ENCODE results near the gene SLC35E2B. TPM values are rescaled to one million over a fixed set of nuclear protein-coding genes. Genes with fewer than 3 reads are reported as not detected.

Gene SLC35E2B
- total and polyA plus RNA-seq, 3 donors from 2014 or later = 25.9 to 50.0 (median 48.8) TPM

DNA sequence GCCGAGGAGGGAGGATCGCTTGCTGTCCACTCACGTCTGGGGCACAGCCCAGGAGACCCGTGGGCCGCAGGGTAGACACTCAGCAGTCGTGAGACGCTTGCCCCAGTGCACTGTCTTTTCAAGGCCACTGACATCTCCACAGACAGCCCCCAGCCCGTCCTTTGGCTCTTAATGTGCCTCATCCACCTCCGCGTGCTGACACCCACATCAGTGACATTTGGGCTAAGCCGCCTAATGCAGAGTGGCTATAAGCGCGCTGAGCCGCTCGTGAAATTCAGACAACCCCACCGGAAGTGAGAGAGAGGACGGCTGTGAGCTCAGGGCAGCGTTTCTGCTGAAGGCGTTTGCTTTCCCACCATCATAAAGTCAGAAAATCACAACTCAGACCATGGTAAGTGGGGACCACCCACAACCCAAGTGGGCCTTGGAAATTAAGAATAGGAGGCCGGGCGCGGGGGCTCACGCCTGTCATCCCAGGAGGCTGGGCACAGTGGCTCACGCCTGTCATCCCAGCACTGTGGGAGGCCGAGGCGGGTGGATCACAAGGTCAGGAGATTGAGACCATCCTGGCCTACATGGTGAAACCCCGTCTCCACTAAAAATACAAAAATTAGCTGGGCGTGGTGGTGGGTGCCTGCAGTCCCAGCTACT is 8.4 kb downstream of the SLC35E2B start:
- Histone ChIP-seq H3K4me1 (peaks cover 7% of the 10 kb centered on the region), H3K36me3 (ENCODE audit: low read depth, missing control alignments) (no peaks in the 10 kb centered on the region), H3K4me3 (no peak overlapping the region), H3K27me3 (no peaks in the 10 kb centered on the region), H3K9me3 (no peaks in the 10 kb centered on the region), H3K27ac (no peak overlapping the region)
- no peak for DNase-seq
- TF ChIP-seq POLR2A (IDR thresholded peaks at IDR 0.05) = no peak
- TF ChIP-seq, protein P1, sequence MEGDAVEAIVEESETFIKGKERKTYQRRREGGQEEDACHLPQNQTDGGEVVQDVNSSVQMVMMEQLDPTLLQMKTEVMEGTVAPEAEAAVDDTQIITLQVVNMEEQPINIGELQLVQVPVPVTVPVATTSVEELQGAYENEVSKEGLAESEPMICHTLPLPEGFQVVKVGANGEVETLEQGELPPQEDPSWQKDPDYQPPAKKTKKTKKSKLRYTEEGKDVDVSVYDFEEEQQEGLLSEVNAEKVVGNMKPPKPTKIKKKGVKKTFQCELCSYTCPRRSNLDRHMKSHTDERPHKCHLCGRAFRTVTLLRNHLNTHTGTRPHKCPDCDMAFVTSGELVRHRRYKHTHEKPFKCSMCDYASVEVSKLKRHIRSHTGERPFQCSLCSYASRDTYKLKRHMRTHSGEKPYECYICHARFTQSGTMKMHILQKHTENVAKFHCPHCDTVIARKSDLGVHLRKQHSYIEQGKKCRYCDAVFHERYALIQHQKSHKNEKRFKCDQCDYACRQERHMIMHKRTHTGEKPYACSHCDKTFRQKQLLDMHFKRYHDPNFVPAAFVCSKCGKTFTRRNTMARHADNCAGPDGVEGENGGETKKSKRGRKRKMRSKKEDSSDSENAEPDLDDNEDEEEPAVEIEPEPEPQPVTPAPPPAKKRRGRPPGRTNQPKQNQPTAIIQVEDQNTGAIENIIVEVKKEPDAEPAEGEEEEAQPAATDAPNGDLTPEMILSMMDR (IDR thresholded peaks at IDR 0.05) = no peak
- intact Hi-C loops (cut with DNase I; ENCODE audit: low total_unique reads) = no loop called here
- 72 to 75% methylated on average over 16 to 28 of the region's 28 CpGs for WGBS, 2 donors

DNA sequence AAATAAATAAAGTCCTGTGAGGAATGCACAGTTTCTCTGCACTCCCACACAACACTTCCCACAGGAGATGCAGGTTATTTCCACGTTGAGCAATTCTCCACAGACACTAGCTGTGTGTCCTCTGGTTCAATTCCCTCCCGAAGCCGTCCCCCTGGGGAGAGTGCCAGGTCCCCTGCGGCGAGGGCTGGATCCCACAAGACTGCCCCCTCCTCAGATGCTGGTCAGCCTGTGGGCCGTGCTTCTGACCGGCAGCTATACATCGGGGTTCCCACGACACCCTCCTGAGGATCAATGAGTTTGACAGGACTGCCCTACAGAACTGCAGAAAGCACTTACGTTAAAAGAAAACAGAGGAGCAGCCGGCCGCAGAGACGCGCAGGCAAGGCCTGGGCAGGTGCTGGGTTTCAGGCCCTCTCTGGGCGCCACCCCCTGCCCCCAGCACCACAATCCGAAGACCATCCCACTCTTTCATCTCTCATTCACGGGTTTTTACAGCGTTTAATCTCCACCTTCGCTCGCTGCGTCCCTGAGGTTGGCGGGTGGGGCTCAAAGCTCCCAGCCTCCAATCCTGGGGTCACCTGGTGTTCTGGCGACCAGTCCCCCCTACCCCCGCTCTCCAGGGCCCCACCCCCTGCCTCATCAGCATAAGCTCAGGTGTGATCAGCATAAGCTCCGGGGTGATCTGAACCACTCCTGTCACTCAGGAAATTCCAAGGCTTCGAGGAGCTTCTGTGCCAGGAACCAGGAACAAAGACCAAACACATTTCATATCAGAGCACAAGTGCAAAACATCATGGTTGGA is 9.3 kb downstream of the SLC35E2B start:
- Histone ChIP-seq H3K4me1 (peaks cover 11% of the 10 kb centered on the region), H3K27ac (no peak overlapping the region), H3K36me3 (ENCODE audit: low read depth, missing control alignments) (no peaks in the 10 kb centered on the region), H3K27me3 (no peaks in the 10 kb centered on the region), H3K4me3 (no peak overlapping the region), H3K9me3 (no peaks in the 10 kb centered on the region)
- TF ChIP-seq, protein P1 (IDR thresholded peaks at IDR 0.05) = no peak
- no peak for TF ChIP-seq POLR2A (IDR thresholded peaks at IDR 0.05)
- intact Hi-C loops (cut with DNase I; ENCODE audit: low total_unique reads) = no loop called here
- no peak for DNase-seq
- WGBS, 2 donors = 61 to 64% methylated on average over 24 to 26 of the region's 26 CpGs

DNA sequence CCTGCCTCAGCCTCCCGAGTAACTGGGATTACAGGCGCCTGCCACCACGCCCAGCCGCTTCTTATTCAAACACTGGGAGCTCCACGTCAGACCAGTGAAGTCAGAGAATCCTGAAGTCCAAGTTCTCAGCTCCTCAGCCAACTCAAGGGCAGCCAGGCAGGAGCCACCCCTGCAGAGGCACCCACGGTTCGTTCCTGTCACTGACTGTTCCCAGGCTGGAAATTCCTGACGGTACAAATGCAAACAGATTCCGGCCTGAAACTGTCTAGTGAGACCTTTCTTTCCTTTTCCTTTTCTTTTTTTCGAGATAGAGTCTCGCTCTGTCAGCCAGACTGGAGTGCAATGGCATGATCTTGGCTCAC is 11.7 kb downstream of the SLC35E2B start:
- no peak overlapping the region for H3K4me3 ChIP-seq
- intact Hi-C loops (cut with DNase I; ENCODE audit: low total_unique reads) = no loop called here
- peaks cover 13% of the 10 kb centered on the region for H3K4me1 ChIP-seq
- TF ChIP-seq, protein P1 (IDR thresholded peaks at IDR 0.05) = no peak
- no peak for TF ChIP-seq POLR2A (IDR thresholded peaks at IDR 0.05)
- H3K9me3 ChIP-seq = no peaks in the 10 kb centered on the region
- WGBS, 2 donors = 50 to 63% methylated on average over 11 of the region's 11 CpGs
- no peaks in the 10 kb centered on the region for H3K36me3 ChIP-seq (ENCODE audit: low read depth, missing control alignments)
- DNase-seq = no peak
- H3K27ac ChIP-seq = no peak overlapping the region
- no peaks in the 10 kb centered on the region for H3K27me3 ChIP-seq

DNA sequence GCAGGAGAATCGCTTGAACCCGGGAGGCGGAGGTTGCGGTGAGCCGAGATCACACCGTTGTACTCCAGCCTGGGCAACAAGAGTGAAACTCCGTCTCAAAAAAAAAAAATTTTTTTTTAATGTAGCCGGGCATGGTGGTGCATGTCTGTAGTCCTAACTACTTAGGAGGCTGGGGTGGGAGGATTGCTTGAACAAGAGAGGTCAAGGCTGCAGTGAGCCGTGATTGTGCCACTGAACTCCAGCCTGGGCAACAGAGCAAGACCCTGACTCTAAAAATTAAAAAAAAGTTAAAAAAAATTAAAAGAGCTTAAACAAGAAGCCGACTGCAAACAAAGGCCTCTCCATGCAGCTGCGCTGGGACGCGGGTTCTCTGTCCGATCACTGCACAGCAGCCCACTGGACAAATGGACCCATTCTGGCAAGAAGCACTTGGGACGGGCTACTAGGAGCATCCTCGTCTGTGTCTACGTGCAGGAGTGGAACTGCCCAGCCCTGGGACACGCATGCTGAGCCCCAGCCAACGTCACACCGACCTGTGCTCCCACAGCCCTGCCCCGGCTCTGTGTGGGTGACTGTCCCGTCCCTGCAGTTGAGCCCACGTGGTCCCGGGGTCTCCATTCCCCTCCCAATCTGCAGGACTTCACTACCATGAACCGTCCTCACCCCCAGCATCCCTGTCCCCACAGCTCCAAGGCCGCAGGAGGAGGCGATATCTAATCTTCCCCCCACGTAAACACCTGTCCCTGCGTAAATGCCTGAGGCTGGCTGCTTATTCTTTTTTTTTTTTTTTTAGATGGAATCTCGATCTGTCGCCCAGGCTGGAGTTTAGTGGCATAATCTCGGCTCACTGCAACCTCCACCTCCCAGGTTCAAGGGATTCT is 12.3 kb downstream of the SLC35E2B start:
- WGBS, 2 donors = 78 to 87% methylated on average over 24 to 32 of the region's 32 CpGs
- peaks cover 13% of the 10 kb centered on the region for H3K4me1 ChIP-seq
- TF ChIP-seq POLR2A (IDR thresholded peaks at IDR 0.05) = no peak
- TF ChIP-seq, protein P1 (IDR thresholded peaks at IDR 0.05) = no peak
- no peaks in the 10 kb centered on the region for H3K9me3 ChIP-seq
- intact Hi-C loops (cut with DNase I; ENCODE audit: low total_unique reads) = no loop called here
- no peak overlapping the region for H3K4me3 ChIP-seq
- no peaks in the 10 kb centered on the region for H3K27me3 ChIP-seq
- no peaks in the 10 kb centered on the region for H3K36me3 ChIP-seq (ENCODE audit: low read depth, missing control alignments)
- no peak for DNase-seq
- no peak overlapping the region for H3K27ac ChIP-seq

Measured in testis (tissue), 3 donors.